Loucy (cell line): ENCODE results near the gene FRMD4A.
"Not testable (repeated sequence)": the region's sequence is repeated elsewhere in the genome, so short reads cannot be mapped to it uniquely, and the experiment has no call there.

Experiments
- H2AFZ ChIP-seq: fragments of 200-600 bp; sonication (generic); 2 replicates; pipeline ENCODE4 v1.6.0; 2016; ENCODE audit warnings: antibody characterized with exemption, mild to moderate bottlenecking, low read length, moderate library complexity
- H3F3A ChIP-seq: fragments of 200-600 bp; 2 replicates; pipeline ENCODE4 v1.6.0; 2016; ENCODE audit warnings: antibody characterized with exemption, low read depth, mild to moderate bottlenecking
- H3K27me3 ChIP-seq: fragments of 200-600 bp; sonication (generic); 2 replicates; pipeline ENCODE4 v1.6.1; 2014; ENCODE audit warnings: low read length, mild to moderate bottlenecking; ENCODE audit not compliant: insufficient read depth, poor library complexity, severe bottlenecking
- H3K36me3 ChIP-seq: fragments of 200-600 bp; sonication (generic); 2 replicates; pipeline ENCODE4 v1.6.1; 2016; ENCODE audit warnings: low read length; ENCODE audit not compliant: insufficient read depth
- H3K4me1 ChIP-seq: fragments of 200-600 bp; sonication (generic); 2 replicates; pipeline ENCODE4 v1.5.1; 2014; ENCODE audit warnings: low read length, mild to moderate bottlenecking; ENCODE audit not compliant: insufficient read depth, poor library complexity, severe bottlenecking
- H3K4me2 ChIP-seq: fragments of 200-600 bp; sonication (generic); 2 replicates; pipeline ENCODE4 v1.6.0; 2014; ENCODE audit warnings: antibody characterized with exemption, low read length, low read depth, mild to moderate bottlenecking; ENCODE audit not compliant: poor library complexity, severe bottlenecking
- H3K4me3 ChIP-seq: fragments of 200-600 bp; sonication (generic); 2 replicates; pipeline ENCODE4 v1.5.1; 2014; ENCODE audit warnings: low read length, mild to moderate bottlenecking, mixed read lengths; ENCODE audit not compliant: poor library complexity, severe bottlenecking
- H3K79me2 ChIP-seq: fragments of 200-600 bp; sonication (generic); 2 replicates; pipeline ENCODE4 v1.6.1; 2014; ENCODE audit warnings: low read length; ENCODE audit not compliant: insufficient read depth
- H3K9ac ChIP-seq: fragments of 200-600 bp; sonication (generic); 2 replicates; pipeline ENCODE4 v1.6.0; 2014; ENCODE audit warnings: mild to moderate bottlenecking, low read depth, low read length, moderate library complexity; ENCODE audit not compliant: poor library complexity, severe bottlenecking
- H3K9me2 ChIP-seq: fragments of 200-600 bp; sonication (generic); replicated peaks from 2 replicates; pipeline ENCODE4 v1.6.1; 2016; ENCODE audit warnings: low read depth, low read length, mixed read lengths
- H3K9me3 ChIP-seq: fragments of 200-600 bp; sonication (generic); 2 replicates; pipeline ENCODE4 v1.6.1; 2014; ENCODE audit warnings: mild to moderate bottlenecking, antibody characterized with exemption, low read length, low read depth; ENCODE audit not compliant: insufficient read depth
- H4K20me1 ChIP-seq: fragments of 200-600 bp; sonication (generic); 2 replicates; pipeline ENCODE4 v1.6.0; 2014; ENCODE audit warnings: antibody characterized with exemption, low read length, mild to moderate bottlenecking; ENCODE audit not compliant: insufficient read depth, poor library complexity, severe bottlenecking
- EZH2phosphoT487 ChIP-seq: fragments of 200-600 bp; IDR thresholded peaks from 2 replicates; pipeline ENCODE4 v1.6.1; 2018; ENCODE audit warnings: antibody characterized with exemption, mild to moderate bottlenecking, moderate library complexity, borderline replicate concordance
- TF ChIP-seq, protein P1 (sequence below): fragments of 200-600 bp; sonication (generic); conservative IDR thresholded peaks from 2 replicates; pipeline ENCODE4 v1.5.1; 2014; ENCODE audit warnings: mild to moderate bottlenecking, antibody characterized with exemption, low read length

The FRMD4A gene

GRCh38 chr10:13956826-13957225, 373.9 kb downstream of the FRMD4A start:
- H3K79me2 ChIP-seq = no peaks in the 10 kb centered on the region
- no peaks in the 10 kb centered on the region for H3K9me3 ChIP-seq
- H3K4me3 ChIP-seq = no peak overlapping the region
- H3F3A ChIP-seq = no peaks in the 10 kb centered on the region
- no peak overlapping the region for H2AFZ ChIP-seq
- no peaks in the 10 kb centered on the region for H4K20me1 ChIP-seq
- H3K36me3 ChIP-seq = no peaks in the 10 kb centered on the region
- H3K9me2 ChIP-seq = no peaks in the 10 kb centered on the region
- no peak overlapping the region for H3K4me2 ChIP-seq
- no peak for TF ChIP-seq EZH2phosphoT487
- TF ChIP-seq, protein P1, sequence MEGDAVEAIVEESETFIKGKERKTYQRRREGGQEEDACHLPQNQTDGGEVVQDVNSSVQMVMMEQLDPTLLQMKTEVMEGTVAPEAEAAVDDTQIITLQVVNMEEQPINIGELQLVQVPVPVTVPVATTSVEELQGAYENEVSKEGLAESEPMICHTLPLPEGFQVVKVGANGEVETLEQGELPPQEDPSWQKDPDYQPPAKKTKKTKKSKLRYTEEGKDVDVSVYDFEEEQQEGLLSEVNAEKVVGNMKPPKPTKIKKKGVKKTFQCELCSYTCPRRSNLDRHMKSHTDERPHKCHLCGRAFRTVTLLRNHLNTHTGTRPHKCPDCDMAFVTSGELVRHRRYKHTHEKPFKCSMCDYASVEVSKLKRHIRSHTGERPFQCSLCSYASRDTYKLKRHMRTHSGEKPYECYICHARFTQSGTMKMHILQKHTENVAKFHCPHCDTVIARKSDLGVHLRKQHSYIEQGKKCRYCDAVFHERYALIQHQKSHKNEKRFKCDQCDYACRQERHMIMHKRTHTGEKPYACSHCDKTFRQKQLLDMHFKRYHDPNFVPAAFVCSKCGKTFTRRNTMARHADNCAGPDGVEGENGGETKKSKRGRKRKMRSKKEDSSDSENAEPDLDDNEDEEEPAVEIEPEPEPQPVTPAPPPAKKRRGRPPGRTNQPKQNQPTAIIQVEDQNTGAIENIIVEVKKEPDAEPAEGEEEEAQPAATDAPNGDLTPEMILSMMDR = no peak
- H3K9ac ChIP-seq = no peak overlapping the region
- H3K4me1 ChIP-seq = no peaks in the 10 kb centered on the region
- H3K27me3 ChIP-seq = no peaks in the 10 kb centered on the region

GRCh38 chr10:13955409-13956068, 375.2 kb downstream of the FRMD4A start:
- Histone ChIP-seq H2AFZ (no peak overlapping the region), H3K9ac (no peak overlapping the region), H3K36me3 (no peaks in the 10 kb centered on the region), H3K9me3 (no peaks in the 10 kb centered on the region), H3K79me2 (no peaks in the 10 kb centered on the region), H3K4me2 (no peak overlapping the region), H3K9me2 (no peaks in the 10 kb centered on the region), H3F3A (no peaks in the 10 kb centered on the region), H3K4me1 (no peaks in the 10 kb centered on the region), H4K20me1 (no peaks in the 10 kb centered on the region), H3K27me3 (no peaks in the 10 kb centered on the region), H3K4me3 (no peak overlapping the region)
- TF ChIP-seq, protein P1 = no peak
- TF ChIP-seq EZH2phosphoT487 = no peak

- H3F3A ChIP-seq, H3K27me3 ChIP-seq, H4K20me1 ChIP-seq, H3K4me1 ChIP-seq, H3K4me2 ChIP-seq, H3K9me3 ChIP-seq, H3K4me3 ChIP-seq, H3K36me3 ChIP-seq, H3K9me2 ChIP-seq, H3K9ac ChIP-seq, H2AFZ ChIP-seq, H3K79me2 ChIP-seq: not testable (repeated sequence)
These were observed 376.5 kb downstream of the FRMD4A start for GRCh38 chr10:13954195-13954594.

DNA sequence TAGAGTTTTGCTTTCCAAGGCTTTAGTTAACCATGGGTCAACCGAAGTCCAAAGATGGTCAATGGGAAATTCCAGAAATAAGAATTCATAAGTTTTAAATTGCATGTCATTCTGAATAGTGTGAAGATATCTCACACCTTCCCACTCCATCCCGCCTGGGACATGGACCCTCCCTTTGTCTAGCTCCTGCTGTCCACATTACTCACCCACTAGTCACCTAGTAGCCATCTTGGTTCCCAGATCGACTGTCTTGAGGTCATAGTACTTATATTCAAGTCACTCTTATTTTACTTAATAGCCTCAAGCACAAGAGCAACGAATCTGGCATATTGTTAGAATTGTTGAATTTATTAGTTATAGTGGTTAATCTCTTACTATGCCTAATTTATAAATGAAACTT, 377.4 kb downstream of the FRMD4A start:
- Histone ChIP-seq H3K9me2 (no peaks in the 10 kb centered on the region), H3K9ac (no peak overlapping the region), H2AFZ (no peak overlapping the region), H3K4me1 (no peaks in the 10 kb centered on the region), H3K9me3 (no peaks in the 10 kb centered on the region), H3K36me3 (no peaks in the 10 kb centered on the region), H3K4me3 (no peak overlapping the region), H3F3A (no peaks in the 10 kb centered on the region), H3K79me2 (no peaks in the 10 kb centered on the region), H4K20me1 (no peaks in the 10 kb centered on the region), H3K4me2 (no peak overlapping the region), H3K27me3 (no peaks in the 10 kb centered on the region)
- TF ChIP-seq EZH2phosphoT487 = no peak
- TF ChIP-seq, protein P1 = no peak
